ENCODE data around the gene TEKT2. TPM values are rescaled to one million over a fixed set of nuclear protein-coding genes. Genes with fewer than 3 reads are reported as not detected.

The TEKT2 gene
- polyA plus RNA-seq, 10 donors, result 0.28 to 0.65 (median 0.46) TPM

GRCh38 chr1:36106269-36106668, 22.4 kb downstream of the TEKT2 start:
- no peak for DNase-seq

- no peak for DNase-seq
These were observed 23.5 kb downstream of the TEKT2 start for GRCh38 chr1:36107394-36107793.

GRCh38 chr1:36108314-36108713, 24.4 kb downstream of the TEKT2 start:
- DNase-seq, result no peak

GRCh38 chr1:36109041-36109679, 25.3 kb downstream of the TEKT2 start:
- DNase-seq, result peak in 1 of 3 donors; percentile 57

- no peak for DNase-seq
These were observed 27.3 kb downstream of the TEKT2 start for GRCh38 chr1:36111151-36111550.

GRCh38 chr1:36112823-36113222, 28.9 kb downstream of the TEKT2 start:
- no peak for DNase-seq

GRCh38 chr1:36114371-36114770, 30.5 kb downstream of the TEKT2 start:
- no peak for DNase-seq

GRCh38 chr1:36115200-36115669, 31.3 kb downstream of the TEKT2 start:
- DNase-seq, result peak; percentile 56 to 84 (median 62)

GRCh38 chr1:36115931-36116330, 32.0 kb downstream of the TEKT2 start:
- peak in 1 of 3 donors; percentile 17 for DNase-seq

GRCh38 chr1:36116901-36117300, 33.0 kb downstream of the TEKT2 start:
- peak in 2 of 3 donors; percentile 77 to 87 for DNase-seq

GRCh38 chr1:36118447-36119204, 34.7 kb downstream of the TEKT2 start:
- DNase-seq, result no peak

GRCh38 chr1:36119456-36119855, 35.6 kb downstream of the TEKT2 start:
- no peak for DNase-seq

GRCh38 chr1:36122062-36123030, 38.5 kb downstream of the TEKT2 start:
- no peak for DNase-seq

- peak in 1 of 3 donors; percentile 73 for DNase-seq
These were observed 39.5 kb downstream of the TEKT2 start for GRCh38 chr1:36123356-36123755.

GRCh38 chr1:36124404-36125128, 40.7 kb downstream of the TEKT2 start:
- DNase-seq, result no peak

GRCh38 chr1:36125129-36125991, 41.5 kb downstream of the TEKT2 start, which contains the start of gene COL8A2:
Gene COL8A2 (minus strand): TSS chr1:36125222. CDS start chr1:36100242, 24,980 bp downstream.
- DNase-seq, result peak in 2 of 3 donors; percentile 73 to 84

- no peak for DNase-seq
These were observed 42.3 kb downstream of the TEKT2 start for GRCh38 chr1:36126005-36126716.

GRCh38 chr1:36126797-36127500, 43.1 kb downstream of the TEKT2 start:
- DNase-seq, result no peak

All from muscle of back (tissue), 11 donors.